ENCODE results near the gene CCT6A. TPM values are rescaled to one million over a fixed set of nuclear protein-coding genes. Genes with fewer than 3 reads are reported as not detected.
"Not testable (repeated sequence)": the region's sequence is repeated elsewhere in the genome, so short reads cannot be mapped to it uniquely, and the experiment has no call there.

Gene CCT6A
- total and polyA plus RNA-seq, 10 donors = 71.5 to 139 (median 91.6) TPM

DNA sequence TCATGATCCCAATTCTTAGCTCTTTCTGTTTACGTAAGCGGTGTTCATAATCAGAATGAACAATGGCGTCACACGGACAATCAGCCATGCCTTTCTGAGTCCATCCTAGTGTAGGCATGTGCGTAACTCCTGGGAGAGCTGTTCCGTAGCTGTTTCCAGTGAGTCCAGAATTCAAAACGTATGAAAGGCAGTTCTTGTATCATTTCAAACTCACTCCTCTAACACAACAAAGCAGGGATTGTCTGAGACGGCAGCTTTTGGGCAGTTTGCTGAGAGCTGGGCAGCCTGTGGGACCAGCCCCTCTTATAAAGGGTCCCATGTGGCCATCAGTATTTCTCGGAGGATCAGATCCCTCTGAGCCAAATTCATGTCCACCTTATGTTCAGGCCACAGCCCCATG lies 43.7 kb upstream of the CCT6A start:
- Histone ChIP-seq H3K27ac (no peak overlapping the region), H3K4me3 (no peak overlapping the region), H3K27me3 (replicated peaks in 1 of 7) (no peaks in the 10 kb centered on the region), H3K4me1 (peaks cover 0 to 5% (median 0%) of the 10 kb centered on the region in 6 donors), H3K36me3 (peaks cover 0 to 24% (median 0%) of the 10 kb centered on the region in 6 donors), H3K9me3 (no peaks in the 10 kb centered on the region)
- intact Hi-C loops (cut with DNase I; ENCODE audit: low total_unique reads) = no loop called here
- no peak for TF ChIP-seq POLR2A (IDR thresholded peaks at IDR 0.05)
- no peak for TF ChIP-seq POLR2AphosphoS5 (IDR thresholded peaks at IDR 0.05)
- TF ChIP-seq, protein P1, sequence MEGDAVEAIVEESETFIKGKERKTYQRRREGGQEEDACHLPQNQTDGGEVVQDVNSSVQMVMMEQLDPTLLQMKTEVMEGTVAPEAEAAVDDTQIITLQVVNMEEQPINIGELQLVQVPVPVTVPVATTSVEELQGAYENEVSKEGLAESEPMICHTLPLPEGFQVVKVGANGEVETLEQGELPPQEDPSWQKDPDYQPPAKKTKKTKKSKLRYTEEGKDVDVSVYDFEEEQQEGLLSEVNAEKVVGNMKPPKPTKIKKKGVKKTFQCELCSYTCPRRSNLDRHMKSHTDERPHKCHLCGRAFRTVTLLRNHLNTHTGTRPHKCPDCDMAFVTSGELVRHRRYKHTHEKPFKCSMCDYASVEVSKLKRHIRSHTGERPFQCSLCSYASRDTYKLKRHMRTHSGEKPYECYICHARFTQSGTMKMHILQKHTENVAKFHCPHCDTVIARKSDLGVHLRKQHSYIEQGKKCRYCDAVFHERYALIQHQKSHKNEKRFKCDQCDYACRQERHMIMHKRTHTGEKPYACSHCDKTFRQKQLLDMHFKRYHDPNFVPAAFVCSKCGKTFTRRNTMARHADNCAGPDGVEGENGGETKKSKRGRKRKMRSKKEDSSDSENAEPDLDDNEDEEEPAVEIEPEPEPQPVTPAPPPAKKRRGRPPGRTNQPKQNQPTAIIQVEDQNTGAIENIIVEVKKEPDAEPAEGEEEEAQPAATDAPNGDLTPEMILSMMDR (IDR thresholded peaks at IDR 0.05 in 8 of 11, conservative IDR thresholded peaks at IDR 0.05 in 3 of 11) = no peak
- no peak for DNase-seq
- 93 to 96% (median 94%) methylated on average over 9 of the region's 9 CpGs for WGBS, 5 donors

DNA sequence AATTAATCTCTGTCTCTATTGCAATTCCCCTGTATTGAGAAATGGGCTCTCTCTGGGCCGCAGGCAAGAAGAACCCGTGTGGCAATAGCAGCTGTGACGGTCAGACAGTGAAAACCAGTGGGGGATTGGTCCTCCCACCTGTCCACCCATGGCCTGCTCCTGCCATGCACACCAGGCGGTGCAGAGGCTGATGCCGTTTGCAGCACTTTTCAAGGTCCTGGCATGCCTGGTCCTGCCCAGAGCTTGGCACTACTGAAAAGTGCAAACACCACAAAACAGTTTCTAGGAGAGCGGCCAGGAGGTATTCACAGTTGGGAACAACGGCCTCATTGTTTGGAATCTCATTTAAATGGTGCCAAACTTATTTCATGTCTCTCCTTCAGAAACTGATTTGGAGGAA lies 41.9 kb upstream of the CCT6A start:
- Histone ChIP-seq H3K4me3 (no peak overlapping the region), H3K27ac (no peak overlapping the region), H3K27me3 (replicated peaks in 1 of 7) (no peaks in the 10 kb centered on the region), H3K9me3 (no peaks in the 10 kb centered on the region), H3K36me3 (peaks cover 0 to 41% (median 2%) of the 10 kb centered on the region in 6 donors), H3K4me1 (peaks cover 0 to 4% (median 0%) of the 10 kb centered on the region in 6 donors)
- DNase-seq = no peak
- TF ChIP-seq, protein P1 (IDR thresholded peaks at IDR 0.05 in 8 of 11, conservative IDR thresholded peaks at IDR 0.05 in 3 of 11) = no peak
- TF ChIP-seq POLR2A (IDR thresholded peaks at IDR 0.05) (no peak), POLR2AphosphoS5 (IDR thresholded peaks at IDR 0.05) (no peak)
- intact Hi-C loops (cut with DNase I; ENCODE audit: low total_unique reads) = no loop called here
- WGBS, 5 donors = 79 to 90% (median 87%) methylated on average over 6 to 7 of the region's 7 CpGs

DNA sequence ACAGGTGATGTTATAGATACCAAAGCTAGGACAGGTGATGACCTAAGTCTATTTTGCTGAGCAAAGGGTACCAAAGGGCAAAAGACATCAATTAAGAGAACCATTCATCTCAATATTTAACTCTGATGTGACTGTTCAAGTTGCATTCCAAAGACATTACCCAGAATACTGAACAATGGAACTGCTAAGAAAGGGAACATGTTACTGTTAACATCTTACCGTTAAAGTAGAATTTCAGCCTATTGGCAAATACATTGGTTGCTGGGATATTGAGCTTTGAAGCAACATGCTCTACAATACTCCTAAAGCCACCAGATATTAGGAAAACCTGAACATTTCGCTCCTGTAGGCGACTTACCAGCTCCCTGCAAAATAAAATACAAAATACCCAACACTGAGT lies 34.5 kb upstream of the CCT6A start:
- intact Hi-C loops (cut with DNase I; ENCODE audit: low total_unique reads); H3K4me3 ChIP-seq; H3K27me3 ChIP-seq (replicated peaks in 1 of 7); H3K9me3 ChIP-seq; DNase-seq; H3K27ac ChIP-seq; H3K4me1 ChIP-seq: not testable (repeated sequence)
- peaks cover 0 to 86% (median 5%) of the 10 kb centered on the region in 6 donors for H3K36me3 ChIP-seq
- WGBS, 5 donors = 95 to 99% (median 96%) methylated on average over 3 of the region's 3 CpGs

DNA sequence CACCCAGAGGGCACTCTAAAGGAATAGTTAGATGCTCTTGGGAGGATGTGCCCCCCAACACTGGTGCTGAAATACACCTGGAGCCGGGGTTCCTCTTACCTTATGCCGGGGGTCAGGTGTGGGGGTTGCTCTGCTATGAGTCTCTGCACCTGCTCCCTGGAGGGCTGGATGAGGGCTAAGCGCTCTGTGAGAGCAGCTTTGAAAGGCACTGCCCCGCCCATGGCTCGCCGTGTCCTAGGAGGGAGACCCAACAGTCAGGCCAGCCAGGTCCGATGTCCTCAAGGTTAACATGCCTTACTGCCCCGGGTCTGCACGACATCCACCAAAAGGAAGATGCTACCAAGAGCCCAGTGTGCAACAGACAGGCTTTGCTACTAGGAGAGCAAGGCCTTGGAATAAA lies 32.1 kb upstream of the CCT6A start:
- Histone ChIP-seq H3K4me3 (no peak overlapping the region), H3K36me3 (peaks cover 0 to 67% (median 5%) of the 10 kb centered on the region in 6 donors), H3K27ac (no peak overlapping the region), H3K4me1 (no peaks in the 10 kb centered on the region), H3K9me3 (no peaks in the 10 kb centered on the region), H3K27me3 (replicated peaks in 1 of 7) (no peaks in the 10 kb centered on the region)
- TF ChIP-seq POLR2A (IDR thresholded peaks at IDR 0.05) = no peak
- TF ChIP-seq, protein P1 (IDR thresholded peaks at IDR 0.05 in 8 of 11, conservative IDR thresholded peaks at IDR 0.05 in 3 of 11) = no peak
- no peak for TF ChIP-seq POLR2AphosphoS5 (IDR thresholded peaks at IDR 0.05)
- intact Hi-C loops (cut with DNase I; ENCODE audit: low total_unique reads) = no loop called here
- peak; percentile 51 for DNase-seq
- 77 to 96% (median 81%) methylated on average over 9 of the region's 9 CpGs for WGBS, 5 donors

DNA sequence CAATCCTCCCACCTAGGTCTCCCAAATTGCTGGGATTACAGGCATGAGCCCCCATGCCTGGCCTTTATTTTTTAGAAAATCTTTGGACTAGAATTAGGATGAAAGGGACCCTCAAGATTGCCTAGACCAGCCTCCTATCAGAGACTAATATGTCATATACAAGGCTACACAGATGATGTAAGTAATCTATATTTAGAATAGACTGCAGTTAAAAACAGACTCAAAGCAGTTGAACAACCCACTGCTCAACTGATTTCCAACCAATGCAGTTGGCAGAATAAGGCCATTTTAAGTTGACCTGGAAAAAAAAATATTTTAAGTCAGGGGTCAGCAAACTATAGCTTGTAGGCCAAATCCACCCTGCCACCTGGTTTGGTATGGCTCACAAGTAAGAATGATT lies 28.1 kb upstream of the CCT6A start:
- Histone ChIP-seq H3K27me3 (replicated peaks in 1 of 7) (no peaks in the 10 kb centered on the region), H3K36me3 (peaks cover 0 to 50% (median 4%) of the 10 kb centered on the region in 6 donors), H3K9me3 (no peaks in the 10 kb centered on the region), H3K4me1 (no peaks in the 10 kb centered on the region), H3K27ac (no peak overlapping the region), H3K4me3 (no peak overlapping the region)
- TF ChIP-seq POLR2A (IDR thresholded peaks at IDR 0.05) (no peak), POLR2AphosphoS5 (IDR thresholded peaks at IDR 0.05) (no peak)
- TF ChIP-seq, protein P1 (IDR thresholded peaks at IDR 0.05 in 8 of 11, conservative IDR thresholded peaks at IDR 0.05 in 3 of 11) = no peak
- no peak for DNase-seq
- intact Hi-C loops (cut with DNase I; ENCODE audit: low total_unique reads) = no loop called here
